IMR-90 (cell line): ENCODE measurements around the gene CLCNKA. TPM values are rescaled to one million over a fixed set of nuclear protein-coding genes. Genes with fewer than 3 reads are reported as not detected.
A peak's percentile ranks its signal among the peaks of the same experiment; 100 is the strongest.

Experiments used
- ATAC-seq: fragments of 200-7000 bp; cut with Tn5 transposase; 2 replicates; pipeline ENCODE4 v1.9.1; 2020; ENCODE audit warnings: low read depth, mild to moderate bottlenecking, moderate library complexity
- BruUV-seq: library from RNA; stranded (reverse); fragments of 400-500 nt; replicated peaks from 2 replicates; lab custom pipeline; 2021; lab: Mats Ljungman, UMichigan
- CTCF ChIA-PET: fragments of 300-600 bp; formaldehyde crosslinking; extraction: SDS; loops from one replicate; lab custom pipeline; 2021; ENCODE audit warnings: antibody characterized with exemption; lab: Yijun Ruan, JAX
- POLR2A ChIA-PET: fragments of 300-600 bp; sonication (Branson Sonifier 250); formaldehyde crosslinking; loops from one replicate; lab custom pipeline; 2022; ENCODE audit warnings: antibody characterized with exemption; ENCODE audit not compliant: unreplicated experiment; lab: Charles Lee
- DNase-seq: peaks from one replicate; pipeline ENCODE4 v3.0.0; 2013
- H2AFZ ChIP-seq: replicated peaks from 2 replicates; pipeline ENCODE3; 2013; ENCODE audit warnings: low read length, mild to moderate bottlenecking; ENCODE audit not compliant: poor library complexity
- H2AK5ac ChIP-seq: 2 replicates; pipeline ENCODE4 v1.6.1; 2013; ENCODE audit warnings: low read depth, low read length, inconsistent platforms
- H2AK9ac ChIP-seq: replicated peaks from 2 replicates; pipeline ENCODE3; 2013; ENCODE audit warnings: mild to moderate bottlenecking, low read depth, low read length, moderate library complexity; ENCODE audit not compliant: poor library complexity
- H2BK120ac ChIP-seq: 2 replicates; pipeline ENCODE4 v1.6.1; 2013; ENCODE audit warnings: low read depth, low read length, inconsistent platforms
- H2BK15ac ChIP-seq: 3 replicates; pipeline ENCODE4 v1.6.1; 2013; ENCODE audit warnings: low read depth, low read length, inconsistent platforms
- H2BK20ac ChIP-seq: 2 replicates; pipeline ENCODE4 v1.6.1; 2013; ENCODE audit warnings: low read depth, mild to moderate bottlenecking, inconsistent platforms, low read length, moderate library complexity
- H2BK5ac ChIP-seq: 2 replicates; pipeline ENCODE4 v1.6.1; 2013; ENCODE audit warnings: mild to moderate bottlenecking, low read depth, low read length, inconsistent platforms; ENCODE audit not compliant: poor library complexity, severe bottlenecking
- H3K14ac ChIP-seq: replicated peaks from 2 replicates; pipeline ENCODE4 v1.6.1; 2013; ENCODE audit warnings: low read depth, low read length, inconsistent platforms
- H3K18ac ChIP-seq: 2 replicates; pipeline ENCODE4 v1.6.1; 2013; ENCODE audit warnings: low read depth, low read length, control low read depth
- H3K23ac ChIP-seq: 2 replicates; pipeline ENCODE4 v1.6.1; 2013; ENCODE audit warnings: low read depth, low read length, inconsistent platforms
- H3K27ac ChIP-seq: 2 replicates; pipeline ENCODE4 v1.5.1; 2013; ENCODE audit warnings: mild to moderate bottlenecking, control low read depth, low read length; ENCODE audit not compliant: insufficient read depth
- H3K27me3 ChIP-seq: 2 replicates; pipeline ENCODE4 v1.6.1; 2013; ENCODE audit warnings: low read length; ENCODE audit not compliant: control insufficient read depth, insufficient read depth
- H3K36me3 ChIP-seq: 2 replicates; pipeline ENCODE4 v1.6.1; 2013; ENCODE audit warnings: low read length, mixed read lengths; ENCODE audit not compliant: control insufficient read depth, insufficient read depth
- H3K4ac ChIP-seq: 2 replicates; pipeline ENCODE4 v1.6.1; 2013; ENCODE audit warnings: low read depth, low read length, inconsistent platforms
- H3K4me1 ChIP-seq: 2 replicates; pipeline ENCODE4 v1.6.1; 2013; ENCODE audit warnings: low read length, mixed read lengths; ENCODE audit not compliant: control insufficient read depth, insufficient read depth
- H3K4me2 ChIP-seq: 2 replicates; pipeline ENCODE4 v1.6.1; 2013; ENCODE audit warnings: low read depth, mild to moderate bottlenecking, control low read depth, low read length, moderate library complexity
- H3K4me3 ChIP-seq: 2 replicates; pipeline ENCODE4 v1.5.1; 2013; ENCODE audit warnings: low read depth, mild to moderate bottlenecking, control low read depth, low read length, moderate library complexity; ENCODE audit not compliant: insufficient read depth
- H3K56ac ChIP-seq: 2 replicates; pipeline ENCODE4 v1.6.1; 2013; ENCODE audit warnings: low read length, inconsistent platforms; ENCODE audit not compliant: insufficient read depth; ENCODE audit errors: extremely low read depth
- H3K79me1 ChIP-seq, 2 experiments: 2 replicates each; pipeline ENCODE4 v1.6.1; 2013; ENCODE audit warnings: low read length in 2 of 2, inconsistent platforms in 1 of 2, low read depth in 1 of 2
- H3K9ac ChIP-seq: 2 replicates; pipeline ENCODE4 v1.6.1; 2013; ENCODE audit warnings: low read depth, low read length, control low read depth
- H3K9me1 ChIP-seq: 2 replicates; pipeline ENCODE4 v1.6.1; 2013; ENCODE audit warnings: low read length, inconsistent platforms; ENCODE audit not compliant: insufficient read depth
- H3K9me3 ChIP-seq: 2 replicates; pipeline ENCODE4 v1.6.1; 2013; ENCODE audit warnings: low read length; ENCODE audit not compliant: control insufficient read depth, insufficient read depth
- H4K20me1 ChIP-seq: 2 replicates; pipeline ENCODE4 v1.6.1; 2013; ENCODE audit warnings: low read length, inconsistent platforms; ENCODE audit not compliant: insufficient read depth
- H4K5ac ChIP-seq: 2 replicates; pipeline ENCODE4 v1.6.1; 2013; ENCODE audit warnings: mild to moderate bottlenecking, low read depth, low read length, control low read depth
- H4K8ac ChIP-seq, 2 experiments: 2 replicates each; pipeline ENCODE4 v1.6.1; 2013; ENCODE audit warnings: low read depth in 2 of 2, low read length in 2 of 2, control low read depth in 1 of 2, inconsistent platforms in 1 of 2
- H4K91ac ChIP-seq: 2 replicates; pipeline ENCODE4 v1.6.1; 2013; ENCODE audit warnings: low read depth, low read length, inconsistent platforms; ENCODE audit not compliant: insufficient read depth
- MAZ ChIP-seq: IDR thresholded peaks from 2 replicates; pipeline ENCODE4 v1.6.1; 2012; ENCODE audit warnings: low read depth, mild to moderate bottlenecking, low read length, improper control_type of control experiment, moderate library complexity, borderline replicate concordance
- RCOR1 ChIP-seq: IDR thresholded peaks from 2 replicates; pipeline ENCODE4 v1.6.1; 2012; ENCODE audit warnings: mild to moderate bottlenecking, low read length, improper control_type of control experiment; ENCODE audit not compliant: insufficient replicate concordance
- RFX5 ChIP-seq: IDR thresholded peaks from 2 replicates; pipeline ENCODE4 v1.8.0; 2012; ENCODE audit warnings: low read depth, mild to moderate bottlenecking, low read length, moderate library complexity
- WGBS, 2 experiments: methylation state at CpG; one replicate each; pipeline versions ENCODE4 v1.1.5 to v1.1.7; 2013; ENCODE audit warnings: missing lambda C conversion rate in 2 of 2; ENCODE audit not compliant: insufficient read length in 1 of 2; ENCODE audit errors: extremely low coverage in 2 of 2; 5-methylcytosine and 5-hydroxymethylcytosine counted together
- dilution Hi-C: fragments of 300-500 bp; cut with HindIII; formaldehyde crosslinking; loops from one replicate; pipeline ENCODE4 v1.14.3; 2018; ENCODE audit warnings: low sequenced_read_pairs; ENCODE audit not compliant: unreplicated experiment
- in situ Hi-C: fragments of 300-500 bp; cut with MboI; formaldehyde crosslinking; loops from 3 replicates; pipeline ENCODE4 v1.14.3; 2019; ENCODE audit warnings: low sequenced_read_pairs, inconsistent platforms, mixed read lengths
- intact Hi-C: fragments of 100-400 bp; cut with micrococcal nuclease; formaldehyde crosslinking; loops from 2 replicates; pipeline ENCODE4 v1.10.0; 2022
- polyA plus RNA-seq, 3 experiments: library from polyadenylated mRNA; depleted of rRNA; stranded (reverse); fragments of >200 nt; gene quantifications; 2 replicates each; pipeline ENCODE4 v1.2.3, GENCODE V29; 2012; ENCODE audit warnings: low replicate concordance in 1 of 3
- total RNA-seq: library from RNA; depleted of rRNA; stranded (reverse); fragments of >200 nt; gene quantifications from 2 replicates; pipeline ENCODE4 v1.2.3, GENCODE V29; 2012

Gene CLCNKA
- total and polyA plus RNA-seq, 2 of the 4 experiments (the other 2 are of a cell fraction) = 0.05 TPM; not detected in 1

GRCh38 chr1:16063921-16064320 is 42.1 kb downstream of the CLCNKA start:
- 50% methylated on average over 4 of the region's 9 CpGs; no CpG with 5 or more reads in 1 of the 2 experiments for WGBS, 2 experiments
- Histone ChIP-seq H3K18ac (no peak overlapping the region), H3K27me3 (peaks cover 45% of the 10 kb centered on the region), H2BK120ac (no peak overlapping the region), H2AK9ac (no peak overlapping the region), H4K5ac (no peak overlapping the region), H3K9me3 (no peaks in the 10 kb centered on the region), H3K23ac (no peak overlapping the region), H3K9me1 (no peaks in the 10 kb centered on the region), H3K4ac (no peak overlapping the region), H2BK5ac (no peak overlapping the region), H3K27ac (no peak overlapping the region), H3K4me2 (no peak overlapping the region), H2BK15ac (no peak overlapping the region), H3K9ac (no peak overlapping the region), H2BK20ac (no peak overlapping the region), H3K56ac (no peak overlapping the region), H2AFZ (peak overlapping the region; percentile 13), H4K91ac (no peak overlapping the region), H4K20me1 (no peaks in the 10 kb centered on the region; the same call in 1 of the 2 replicates), H4K8ac (no peak overlapping the region), H2AK5ac (no peak overlapping the region), H3K36me3 (no peaks in the 10 kb centered on the region), H3K4me1 (peaks cover 4% of the 10 kb centered on the region; the same call in 1 of the 2 replicates), H3K4me3 (no peak overlapping the region), H3K79me1 (no peaks in the 10 kb centered on the region), H3K14ac (no peak overlapping the region)
- in situ Hi-C loops (no loop called here), dilution Hi-C loops (no loop called here), intact Hi-C loops (no loop called here)
- no TSS peak for BruUV-seq
- CTCF ChIA-PET = interaction anchor here (1.3 kb wide), 1 partner anchor 8 kb away, joined by 4 read pairs; no protein-coding TSS in a partner anchor
- no peak for ATAC-seq
- no peak for DNase-seq
- POLR2A ChIA-PET = no interaction called here
- no peak for TF ChIP-seq RCOR1
- no peak for TF ChIP-seq MAZ
- no peak for TF ChIP-seq RFX5
